HG03432 (cell line): ENCODE measurements around the gene ETFB.

Experiments
- ATAC-seq: cut with Tn5 transposase; IDR thresholded peaks from one replicate; pipeline ENCODE4 v1.9.1; 2021; ENCODE audit warnings: mild to moderate bottlenecking, moderate library complexity; ENCODE audit not compliant: unreplicated experiment

Gene ETFB

GRCh38 chr19:51354103-51354741 lies 12.0 kb downstream of the ETFB start:
- ATAC-seq, result no peak

GRCh38 chr19:51352783-51353360 lies 13.3 kb downstream of the ETFB start:
- ATAC-seq, result no peak

- no peak for ATAC-seq
Observed at GRCh38 chr19:51351266-51351990, 14.8 kb downstream of the ETFB start.

GRCh38 chr19:51347209-51347928 lies 18.8 kb downstream of the ETFB start:
- ATAC-seq, result no peak

GRCh38 chr19:51346742-51347141 lies 19.4 kb downstream of the ETFB start:
- ATAC-seq, result no peak

GRCh38 chr19:51345076-51345620 lies 21.0 kb downstream of the ETFB start:
- no peak for ATAC-seq

DNA sequence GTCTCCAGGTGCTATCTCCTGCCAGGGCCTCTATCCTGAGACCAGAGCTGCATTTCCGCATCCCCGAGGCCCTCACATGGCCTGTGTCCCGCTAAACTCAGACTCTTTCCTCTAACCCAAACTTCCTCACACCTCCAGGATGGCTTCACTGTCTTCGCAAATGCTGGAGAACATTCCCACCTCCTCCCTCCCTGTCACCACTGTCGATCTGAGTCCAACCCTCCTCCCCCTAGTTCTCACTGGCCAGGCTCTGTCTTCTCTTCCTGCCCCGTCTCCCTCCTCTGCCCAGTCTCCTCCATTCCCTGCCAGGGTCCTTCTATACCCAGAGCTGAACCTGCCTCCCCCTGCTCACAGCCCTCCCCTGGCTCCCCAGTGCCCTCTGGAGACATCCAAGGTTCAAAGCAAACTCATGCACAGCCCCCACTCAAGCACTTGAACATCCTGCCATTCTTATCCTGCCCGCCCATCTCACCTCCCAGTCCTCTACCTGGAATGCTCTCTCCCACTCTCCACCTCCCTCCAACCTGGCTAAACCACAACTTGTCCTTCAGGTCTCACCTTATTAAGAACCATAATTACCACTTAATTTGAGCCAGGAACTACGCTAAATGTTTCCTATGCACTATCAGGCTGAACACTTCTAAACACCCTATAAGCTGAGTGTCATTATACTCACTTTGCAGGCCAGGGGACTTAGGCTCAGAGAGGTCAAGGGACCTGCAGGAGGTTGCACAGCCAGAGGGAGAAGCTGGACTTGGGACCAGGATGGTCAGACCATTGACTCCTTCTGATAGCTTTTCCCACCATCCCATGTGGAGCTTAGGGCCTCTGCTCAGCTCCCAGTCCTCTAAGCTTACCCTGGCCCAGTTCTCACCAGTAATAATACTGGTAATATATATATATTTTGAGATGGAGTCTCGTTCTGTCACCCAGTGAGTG lies 23.3 kb downstream of the ETFB start:
- no peak for ATAC-seq

- ATAC-seq, result no peak
Observed at GRCh38 chr19:51341976-51342580, 24.1 kb downstream of the ETFB start, which contains the start of gene VSIG10L. TSS of gene VSIG10L (minus strand) at chr19:51342139. CDS start at chr19:51342124, 15 bp downstream.

DNA sequence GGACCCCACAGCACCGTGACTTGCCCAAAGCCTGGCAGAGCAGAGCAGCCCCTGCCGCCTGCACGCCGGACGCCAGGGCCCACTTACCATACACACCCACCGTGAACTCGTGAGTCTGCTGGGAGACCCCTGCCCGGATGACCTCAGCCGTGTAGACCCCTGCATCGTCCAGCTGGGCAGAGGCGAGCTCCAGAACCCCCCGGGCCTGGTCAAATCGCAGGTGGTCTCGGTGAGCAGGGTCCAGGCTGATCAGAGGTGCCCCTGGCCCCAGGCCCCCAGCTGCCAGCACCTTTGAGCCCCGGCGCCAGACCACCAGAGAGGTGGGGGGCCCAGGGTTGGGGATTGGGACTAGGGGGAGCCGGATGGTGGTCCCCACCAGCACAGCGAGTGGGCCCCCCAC lies 25.1 kb downstream of the ETFB start:
- no peak for ATAC-seq

DNA sequence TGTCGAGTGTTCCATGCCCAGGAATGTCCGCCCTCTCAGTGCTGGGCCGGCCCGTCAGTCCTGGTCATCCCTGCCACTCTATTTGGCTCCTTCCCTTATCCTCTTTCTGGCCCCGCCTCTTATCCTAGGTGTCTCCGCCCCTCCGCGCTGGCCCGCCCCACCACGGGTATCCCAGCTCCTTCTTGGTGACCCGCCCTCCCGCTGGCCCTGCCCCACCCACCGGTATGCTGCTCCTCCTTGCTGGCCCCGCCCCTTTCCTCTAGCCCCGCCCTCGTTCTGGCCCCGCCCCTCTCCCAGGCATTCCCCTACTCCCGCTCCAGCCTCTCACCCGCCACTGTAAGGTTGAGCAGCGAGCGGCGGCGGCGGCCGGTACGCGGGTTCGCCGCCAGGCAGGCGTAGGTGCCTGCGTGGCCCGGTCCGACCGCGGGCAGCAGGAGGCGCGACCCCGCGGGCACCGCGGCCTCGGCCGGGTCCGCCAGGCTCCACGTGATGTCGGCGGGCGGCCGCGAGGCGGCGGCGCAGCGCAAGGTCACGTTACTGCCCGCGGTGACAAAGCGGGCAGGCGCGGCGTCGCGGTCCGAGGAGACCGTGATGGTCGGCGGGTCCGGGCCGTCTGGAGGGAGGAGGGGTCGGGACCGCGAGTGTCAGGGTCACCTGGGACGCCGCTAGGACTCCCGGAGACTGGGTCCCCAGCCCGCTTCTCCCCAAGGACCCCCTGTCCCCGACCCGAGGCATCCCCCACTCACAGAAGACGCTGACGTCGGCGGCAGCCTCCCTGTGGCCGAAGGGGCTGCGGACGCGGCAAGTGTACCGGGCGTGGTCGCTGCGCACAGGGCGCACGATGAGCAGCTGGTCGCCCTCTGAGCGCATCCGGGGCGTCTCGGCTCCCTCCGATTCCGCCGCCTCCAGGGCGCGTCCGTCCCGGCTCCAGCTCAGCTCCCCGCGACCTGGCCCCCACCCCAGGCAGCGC lies 26.2 kb downstream of the ETFB start:
- peak; percentile 52 for ATAC-seq

GRCh38 chr19:51339313-51339686 lies 26.9 kb downstream of the ETFB start:
- no peak for ATAC-seq

DNA sequence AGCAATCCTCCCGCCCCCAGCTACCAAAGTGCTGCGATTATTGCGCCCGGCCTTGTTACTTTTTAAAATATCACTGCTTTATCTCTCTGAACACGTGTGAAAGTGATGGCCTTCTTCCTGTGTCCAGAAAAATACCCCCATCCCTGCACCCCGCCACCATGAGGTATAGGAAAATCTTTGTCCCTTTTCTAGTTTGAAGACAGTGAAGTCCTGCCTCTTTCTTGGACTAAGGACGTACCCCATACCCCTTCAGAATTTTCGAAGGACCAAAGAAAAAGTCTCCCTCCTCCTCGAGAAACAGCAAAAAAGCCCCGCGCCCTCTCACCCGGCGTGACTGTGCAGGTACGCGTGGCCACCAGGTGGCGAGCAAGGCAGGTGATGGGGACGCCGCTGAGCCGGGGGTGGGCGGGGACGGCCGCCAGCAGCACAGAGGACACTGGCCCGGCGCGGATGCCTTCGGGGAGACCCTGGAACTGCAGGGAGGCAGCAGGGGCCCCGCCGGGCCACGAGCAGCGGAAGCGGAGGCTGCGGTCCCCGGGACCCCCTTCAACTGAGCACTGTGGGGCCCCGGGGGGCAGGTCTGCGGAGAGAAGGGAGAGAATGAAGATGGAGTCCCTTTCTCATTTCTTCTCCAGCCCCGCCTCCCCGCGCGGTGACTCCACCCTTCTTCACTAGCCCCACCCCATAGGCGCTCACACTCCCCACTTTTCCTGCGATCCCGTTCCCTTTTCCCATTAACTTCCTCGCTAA lies 27.4 kb downstream of the ETFB start:
- peak; percentile 64 for ATAC-seq

- ATAC-seq, result no peak
Observed at GRCh38 chr19:51337861-51338562, 28.2 kb downstream of the ETFB start.

GRCh38 chr19:51337141-51337860 lies 28.9 kb downstream of the ETFB start:
- ATAC-seq, result no peak

DNA sequence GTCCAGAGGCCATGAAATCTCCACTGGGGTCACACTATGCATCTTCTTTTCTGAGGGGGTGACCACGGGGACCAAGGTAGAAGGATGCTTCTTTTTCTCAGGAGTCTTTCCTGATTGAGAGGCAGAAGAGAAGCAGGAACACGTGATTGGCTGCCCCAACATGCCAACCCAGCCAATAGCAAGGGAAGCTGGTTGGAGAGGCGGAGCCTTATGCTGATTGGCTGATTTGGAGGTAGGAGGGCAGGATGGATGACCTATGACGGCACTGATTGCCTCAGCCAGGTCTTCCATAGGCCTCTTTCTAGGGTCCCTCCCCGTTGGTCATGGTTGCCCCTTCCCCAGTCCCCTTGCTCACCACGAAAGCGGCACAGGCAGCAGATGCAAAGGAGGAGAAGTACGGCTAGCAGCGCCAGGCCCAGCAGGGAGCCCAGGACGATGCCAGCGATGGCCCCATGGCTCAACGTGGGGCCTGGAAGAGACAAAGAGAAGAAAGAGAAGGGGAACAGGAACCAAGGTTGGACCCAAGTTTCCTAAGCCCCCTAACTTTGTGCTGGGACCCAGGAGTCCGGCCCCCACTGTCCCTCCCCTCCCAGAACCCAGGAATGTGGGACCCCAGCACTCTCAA lies 32.2 kb downstream of the ETFB start:
- ATAC-seq, result no peak

GRCh38 chr19:51331716-51332115 lies 34.5 kb downstream of the ETFB start:
- ATAC-seq, result no peak
